Medulla oblongata (tissue), 1 donor: ENCODE results near the gene TEX264.

Experiments used
- DNase-seq: peaks from one replicate; pipeline ENCODE4 v3.0.0-alpha.2; 2015; ENCODE audit errors: extremely low spot score

The TEX264 gene

GRCh38 chr3:51698209-51698608 is 27.2 kb downstream of the TEX264 start:
- DNase-seq = no peak

GRCh38 chr3:51700403-51700802 is 29.4 kb downstream of the TEX264 start:
- no peak for DNase-seq

DNA sequence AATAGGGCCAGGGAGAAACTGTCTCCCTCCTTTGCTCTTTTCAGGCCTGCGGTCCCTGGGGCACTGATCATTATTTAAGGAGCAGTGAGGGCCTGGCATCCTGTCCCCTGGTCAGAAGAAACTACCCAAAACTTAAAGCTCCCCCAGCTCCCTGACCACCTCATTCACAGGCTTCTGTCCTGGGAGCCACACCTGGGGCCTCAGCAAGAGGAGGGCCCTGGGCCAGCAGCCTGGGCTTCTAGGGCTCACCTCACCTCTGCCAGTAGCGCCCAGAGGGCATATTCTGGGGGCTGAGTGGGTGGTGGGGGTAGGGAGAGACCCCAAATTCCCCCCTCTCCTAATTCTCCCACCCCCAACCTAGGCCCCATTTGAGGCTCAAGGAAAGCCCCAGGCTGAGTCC is 31.1 kb downstream of the TEX264 start:
- no peak for DNase-seq

GRCh38 chr3:51703068-51703760 is 32.2 kb downstream of the TEX264 start:
- no peak for DNase-seq

GRCh38 chr3:51703761-51704510 is 32.9 kb downstream of the TEX264 start:
- DNase-seq = no peak

DNA sequence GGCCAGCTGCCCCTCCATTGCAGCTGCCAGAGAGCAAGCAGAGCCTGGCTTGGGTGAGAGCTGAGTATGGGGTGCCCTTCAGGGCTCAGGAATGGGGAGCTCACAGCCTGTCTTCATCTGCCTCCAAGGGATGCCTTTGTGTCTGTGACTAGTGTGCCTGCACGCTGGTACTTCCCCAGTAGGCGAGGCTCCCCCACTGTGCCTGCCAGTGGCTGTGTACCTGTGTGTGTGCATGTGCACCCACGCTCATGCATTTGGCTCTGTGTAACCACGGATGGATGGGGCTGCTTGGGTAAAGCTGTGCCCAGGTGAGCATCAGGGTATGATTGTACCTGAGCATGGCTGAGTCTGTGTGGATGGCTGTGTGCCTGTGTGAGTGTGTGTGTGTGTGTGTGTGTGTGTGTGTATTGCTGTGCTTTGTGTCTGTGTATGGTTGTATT is 33.5 kb downstream of the TEX264 start:
- no peak for DNase-seq

DNA sequence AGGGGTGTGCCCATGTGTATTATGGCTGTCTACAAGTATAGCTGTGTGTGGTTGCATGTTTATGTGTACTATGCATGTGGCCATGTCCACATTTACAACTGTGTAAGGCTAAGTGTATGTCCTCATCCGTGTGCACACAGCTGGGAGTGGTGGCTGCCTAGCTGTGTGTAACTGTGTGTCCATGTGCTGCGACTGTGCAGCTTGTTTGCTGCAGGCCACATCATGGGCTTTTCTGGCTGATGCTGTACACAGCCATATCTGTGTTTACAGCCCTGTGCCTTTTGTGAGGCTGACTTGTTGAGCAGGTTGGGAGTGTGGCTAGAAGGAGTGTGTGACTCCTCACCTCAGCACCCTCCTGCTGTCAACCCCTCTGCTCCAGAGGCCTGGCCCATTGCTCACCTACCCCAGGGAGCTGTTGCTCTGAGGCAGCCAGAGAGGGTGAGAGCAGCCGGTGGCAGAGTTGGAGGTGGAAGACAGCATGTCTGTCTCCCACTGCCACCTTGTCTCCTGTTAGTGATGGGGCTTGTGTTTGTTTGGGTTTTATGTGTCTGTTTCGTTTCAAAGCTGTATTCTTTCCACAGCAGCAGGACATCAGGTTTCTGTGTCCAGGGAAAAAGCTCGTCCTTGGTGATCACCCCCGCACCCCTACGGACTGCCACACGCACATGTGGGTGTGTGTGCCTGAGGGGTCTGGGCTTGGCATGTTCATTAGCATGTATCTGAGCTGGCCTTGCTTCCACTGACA is 34.4 kb downstream of the TEX264 start:
- no peak for DNase-seq

DNA sequence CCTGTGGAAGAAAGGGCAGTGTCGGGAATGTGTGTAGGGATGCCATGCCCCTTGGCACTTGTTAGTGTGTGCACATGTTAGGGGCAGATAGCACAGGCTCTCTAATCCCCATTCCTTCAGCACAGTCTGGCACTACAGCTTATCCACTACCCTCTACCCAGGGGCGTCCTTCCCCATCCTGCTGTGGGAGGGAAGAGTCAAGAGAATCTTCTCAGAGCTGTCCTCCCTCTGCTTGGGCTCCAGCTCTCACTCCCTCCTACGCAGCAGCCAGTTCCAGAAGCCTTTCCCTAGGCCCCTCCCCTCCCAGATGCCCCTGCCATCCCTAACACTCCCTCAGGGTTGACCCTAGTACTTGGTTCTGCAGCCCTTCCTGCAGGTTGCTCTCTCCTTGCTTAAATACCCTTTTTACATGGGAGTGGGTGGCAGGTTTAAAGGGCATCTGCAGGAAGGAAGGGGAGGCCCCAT is 35.0 kb downstream of the TEX264 start:
- DNase-seq = no peak

- peak; percentile 63 for DNase-seq
Measured at GRCh38 chr3:51706788-51707731, 36.0 kb downstream of the TEX264 start, which contains the start of gene GRM2. Gene GRM2 (plus strand): TSS chr3:51707068. CDS start chr3:51708984, 1,916 bp downstream.

DNA sequence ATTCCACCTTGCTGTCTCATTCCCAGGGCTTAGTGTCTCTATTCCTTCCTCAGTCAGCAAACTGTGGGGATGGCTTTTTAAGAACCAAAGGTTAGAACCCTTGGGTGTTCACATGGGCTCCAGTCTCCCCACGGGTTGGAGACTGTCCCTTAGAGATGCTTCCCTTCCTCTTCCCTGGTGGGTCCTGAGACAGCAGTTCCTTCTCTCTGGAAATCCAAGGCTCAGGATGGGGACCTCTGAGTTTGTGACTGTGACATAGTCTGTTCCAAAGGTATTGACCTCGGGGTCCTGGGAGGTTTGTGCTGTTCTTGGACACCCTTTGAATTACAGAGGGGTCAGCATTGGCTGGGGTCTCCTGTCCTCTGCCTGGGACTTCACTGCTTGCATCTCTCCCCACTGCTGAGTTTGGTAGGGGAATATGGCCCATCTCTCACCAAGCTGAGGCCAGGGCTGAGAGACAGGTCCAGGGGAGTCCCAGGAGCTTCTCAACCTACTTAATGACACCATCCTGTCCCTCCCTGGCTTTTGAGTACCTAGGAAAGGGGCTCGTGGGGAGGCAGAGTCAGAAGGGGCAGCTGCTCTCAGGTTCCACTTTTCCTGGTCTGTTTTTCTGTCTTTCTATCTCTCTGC is 37.3 kb downstream of the TEX264 start:
- no peak for DNase-seq

DNA sequence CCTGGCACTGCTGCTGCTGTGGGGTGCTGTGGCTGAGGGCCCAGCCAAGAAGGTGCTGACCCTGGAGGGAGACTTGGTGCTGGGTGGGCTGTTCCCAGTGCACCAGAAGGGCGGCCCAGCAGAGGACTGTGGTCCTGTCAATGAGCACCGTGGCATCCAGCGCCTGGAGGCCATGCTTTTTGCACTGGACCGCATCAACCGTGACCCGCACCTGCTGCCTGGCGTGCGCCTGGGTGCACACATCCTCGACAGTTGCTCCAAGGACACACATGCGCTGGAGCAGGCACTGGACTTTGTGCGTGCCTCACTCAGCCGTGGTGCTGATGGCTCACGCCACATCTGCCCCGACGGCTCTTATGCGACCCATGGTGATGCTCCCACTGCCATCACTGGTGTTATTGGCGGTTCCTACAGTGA is 38.0 kb downstream of the TEX264 start:
- DNase-seq = no peak

GRCh38 chr3:51709675-51710074 is 38.6 kb downstream of the TEX264 start:
- no peak for DNase-seq

GRCh38 chr3:51710631-51711351 is 39.7 kb downstream of the TEX264 start:
- peak; percentile 9 for DNase-seq

DNA sequence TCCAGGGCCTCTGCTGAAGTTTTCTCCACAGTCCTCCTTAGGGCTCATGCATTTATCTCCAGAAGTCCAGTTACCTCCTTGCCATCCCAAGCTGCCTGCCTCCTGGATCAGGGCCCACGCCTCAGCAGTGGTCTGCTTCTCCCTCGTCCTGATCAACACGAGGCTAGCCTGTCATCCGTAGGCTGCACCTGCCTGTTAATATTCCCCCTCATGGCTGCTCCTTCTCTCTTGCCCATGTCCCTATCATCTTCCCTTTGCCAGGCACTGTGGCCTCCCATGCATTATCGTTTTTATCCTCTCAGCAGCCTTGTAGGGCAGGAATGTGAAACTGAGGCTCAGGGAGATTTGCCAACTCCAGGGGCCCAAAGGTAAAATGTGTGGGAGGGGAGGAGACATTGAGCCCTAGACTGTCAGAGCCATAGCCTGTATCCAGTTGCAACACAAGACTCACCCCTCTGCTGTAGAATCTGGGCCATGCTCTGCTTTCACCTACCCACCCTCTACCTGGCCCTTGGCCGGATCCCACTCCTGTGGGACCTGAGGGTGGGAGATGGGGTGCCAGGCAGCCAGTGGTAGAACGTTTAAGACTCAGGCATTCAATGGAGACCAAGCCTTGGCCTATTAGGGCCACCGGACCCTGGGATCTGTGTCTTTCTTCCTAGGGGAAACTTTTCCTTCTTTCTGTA is 40.4 kb downstream of the TEX264 start:
- no peak for DNase-seq

DNA sequence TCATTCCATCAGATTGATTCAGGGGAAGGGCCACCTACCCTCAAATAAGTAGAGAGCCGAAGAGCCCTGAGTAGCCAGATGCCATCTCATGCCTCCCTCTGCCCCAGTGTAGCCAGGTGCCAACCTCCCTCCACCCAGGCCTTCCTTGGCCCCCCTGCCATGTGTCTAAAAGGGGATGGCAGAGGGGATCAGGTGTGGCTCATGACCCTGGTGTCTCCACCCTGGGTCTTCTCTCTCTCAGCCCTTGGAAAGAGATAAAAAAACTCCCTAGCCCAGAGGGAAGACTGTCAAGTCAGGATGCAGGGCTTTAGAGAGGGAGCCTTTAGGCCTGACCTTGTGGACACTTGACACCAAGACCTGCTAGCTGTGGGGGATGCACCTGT is 41.0 kb downstream of the TEX264 start:
- DNase-seq = no peak

DNA sequence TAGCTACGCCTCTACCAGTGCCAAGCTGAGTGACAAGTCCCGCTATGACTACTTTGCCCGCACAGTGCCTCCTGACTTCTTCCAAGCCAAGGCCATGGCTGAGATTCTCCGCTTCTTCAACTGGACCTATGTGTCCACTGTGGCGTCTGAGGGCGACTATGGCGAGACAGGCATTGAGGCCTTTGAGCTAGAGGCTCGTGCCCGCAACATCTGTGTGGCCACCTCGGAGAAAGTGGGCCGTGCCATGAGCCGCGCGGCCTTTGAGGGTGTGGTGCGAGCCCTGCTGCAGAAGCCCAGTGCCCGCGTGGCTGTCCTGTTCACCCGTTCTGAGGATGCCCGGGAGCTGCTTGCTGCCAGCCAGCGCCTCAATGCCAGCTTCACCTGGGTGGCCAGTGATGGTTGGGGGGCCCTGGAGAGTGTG is 41.5 kb downstream of the TEX264 start:
- DNase-seq = no peak

DNA sequence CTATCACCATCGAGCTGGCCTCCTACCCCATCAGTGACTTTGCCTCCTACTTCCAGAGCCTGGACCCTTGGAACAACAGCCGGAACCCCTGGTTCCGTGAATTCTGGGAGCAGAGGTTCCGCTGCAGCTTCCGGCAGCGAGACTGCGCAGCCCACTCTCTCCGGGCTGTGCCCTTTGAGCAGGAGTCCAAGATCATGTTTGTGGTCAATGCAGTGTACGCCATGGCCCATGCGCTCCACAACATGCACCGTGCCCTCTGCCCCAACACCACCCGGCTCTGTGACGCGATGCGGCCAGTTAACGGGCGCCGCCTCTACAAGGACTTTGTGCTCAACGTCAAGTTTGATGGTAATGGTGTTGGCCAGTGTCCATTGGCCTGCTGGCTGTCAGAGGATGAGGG is 41.9 kb downstream of the TEX264 start:
- no peak for DNase-seq

DNA sequence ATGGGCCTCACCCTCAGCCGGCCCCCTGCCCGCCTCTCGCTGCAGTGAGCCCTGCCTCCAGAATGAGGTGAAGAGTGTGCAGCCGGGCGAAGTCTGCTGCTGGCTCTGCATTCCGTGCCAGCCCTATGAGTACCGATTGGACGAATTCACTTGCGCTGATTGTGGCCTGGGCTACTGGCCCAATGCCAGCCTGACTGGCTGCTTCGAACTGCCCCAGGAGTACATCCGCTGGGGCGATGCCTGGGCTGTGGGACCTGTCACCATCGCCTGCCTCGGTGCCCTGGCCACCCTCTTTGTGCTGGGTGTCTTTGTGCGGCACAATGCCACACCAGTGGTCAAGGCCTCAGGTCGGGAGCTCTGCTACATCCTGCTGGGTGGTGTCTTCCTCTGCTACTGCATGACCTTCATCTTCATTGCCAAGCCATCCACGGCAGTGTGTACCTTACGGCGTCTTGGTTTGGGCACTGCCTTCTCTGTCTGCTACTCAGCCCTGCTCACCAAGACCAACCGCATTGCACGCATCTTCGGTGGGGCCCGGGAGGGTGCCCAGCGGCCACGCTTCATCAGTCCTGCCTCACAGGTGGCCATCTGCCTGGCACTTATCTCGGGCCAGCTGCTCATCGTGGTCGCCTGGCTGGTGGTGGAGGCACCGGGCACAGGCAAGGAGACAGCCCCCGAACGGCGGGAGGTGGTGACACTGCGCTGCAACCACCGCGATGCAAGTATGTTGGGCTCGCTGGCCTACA is 44.4 kb downstream of the TEX264 start:
- DNase-seq = no peak

GRCh38 chr3:51715977-51716294 is 44.9 kb downstream of the TEX264 start:
- no peak for DNase-seq
